GM21526 (cell line): Measurements from ENCODE around the gene ART3.

ENCODE experiments used
- ATAC-seq: cut with Tn5 transposase; IDR thresholded peaks from one replicate; pipeline ENCODE4 v1.9.1; 2021; ENCODE audit warnings: moderate library complexity; ENCODE audit not compliant: unreplicated experiment, low FRiP score

Gene ART3

GRCh38 chr4:76067652-76068286 lies 6.7 kb upstream of the ART3 start:
- ATAC-seq, result no peak

GRCh38 chr4:76072760-76073159 lies 1.7 kb upstream of the ART3 start:
- no peak for ATAC-seq

- no peak for ATAC-seq
Measured at GRCh38 chr4:76074993-76075600, 588 bp downstream of the ART3 start.

- no peak for ATAC-seq
Measured at GRCh38 chr4:76078033-76078613, 3.6 kb downstream of the ART3 start.

- no peak for ATAC-seq
Measured at GRCh38 chr4:76083386-76083988, 9.0 kb downstream of the ART3 start.

GRCh38 chr4:76084542-76084941 lies 10.0 kb downstream of the ART3 start:
- no peak for ATAC-seq

GRCh38 chr4:76087007-76087769 lies 12.7 kb downstream of the ART3 start:
- no peak for ATAC-seq

- ATAC-seq, result no peak
Measured at GRCh38 chr4:76088719-76089118, 14.2 kb downstream of the ART3 start.

- ATAC-seq, result no peak
Measured at GRCh38 chr4:76090241-76090691, 15.8 kb downstream of the ART3 start.

- ATAC-seq, result no peak
Measured at GRCh38 chr4:76091052-76091451, 16.5 kb downstream of the ART3 start.

- no peak for ATAC-seq
Measured at GRCh38 chr4:76095568-76095967, 21.1 kb downstream of the ART3 start.

GRCh38 chr4:76096076-76096475 lies 21.6 kb downstream of the ART3 start:
- ATAC-seq, result no peak

- ATAC-seq, result no peak
Measured at GRCh38 chr4:76105652-76106051, 31.1 kb downstream of the ART3 start.

- no peak for ATAC-seq
Measured at GRCh38 chr4:76106442-76106841, 31.9 kb downstream of the ART3 start.

- no peak for ATAC-seq
Measured at GRCh38 chr4:76108467-76109181, 34.1 kb downstream of the ART3 start.

- ATAC-seq, result no peak
Measured at GRCh38 chr4:76116821-76117220, 42.3 kb downstream of the ART3 start.

- ATAC-seq, result no peak
Measured at GRCh38 chr4:76117536-76117935, 43.0 kb downstream of the ART3 start.

- ATAC-seq, result no peak
Measured at GRCh38 chr4:76120199-76120598, 45.7 kb downstream of the ART3 start.

GRCh38 chr4:76125816-76126215 lies 51.3 kb downstream of the ART3 start:
- ATAC-seq, result no peak

GRCh38 chr4:76127754-76128153 lies 53.2 kb downstream of the ART3 start:
- ATAC-seq, result no peak
